ENCODE measurements around the gene TAF10.

Gene TAF10

GRCh38 chr11:6623391-6624363 is 11.7 kb upstream of the TAF10 start:
- FAIRE-seq, result no peak

- no peak for FAIRE-seq
Measured at GRCh38 chr11:6622261-6623171, 10.5 kb upstream of the TAF10 start.

GRCh38 chr11:6621711-6622211 is 9.7 kb upstream of the TAF10 start:
- no peak for FAIRE-seq

- no peak for FAIRE-seq
Measured at GRCh38 chr11:6620636-6621035, 8.6 kb upstream of the TAF10 start.

GRCh38 chr11:6619004-6619745 is 7.2 kb upstream of the TAF10 start, which contains the start of gene TPP1:
Gene TPP1 (minus strand): TSS chr11:6619422. CDS start chr11:6619400, 22 bp downstream.
- peak; percentile 94 for FAIRE-seq

GRCh38 chr11:6618117-6619003 is 6.3 kb upstream of the TAF10 start:
- peak; percentile 92 for FAIRE-seq

GRCh38 chr11:6617315-6617781 is 5.3 kb upstream of the TAF10 start:
- no peak for FAIRE-seq

- FAIRE-seq, result no peak
Measured at GRCh38 chr11:6616596-6617250, 4.7 kb upstream of the TAF10 start.

- no peak for FAIRE-seq
Measured at GRCh38 chr11:6615882-6616585, 4.0 kb upstream of the TAF10 start.

GRCh38 chr11:6615046-6615445 is 3.0 kb upstream of the TAF10 start:
- FAIRE-seq, result no peak

- FAIRE-seq, result no peak
Measured at GRCh38 chr11:6614446-6614845, 2.4 kb upstream of the TAF10 start.

- no peak for FAIRE-seq
Measured at GRCh38 chr11:6613496-6613895, 1.5 kb upstream of the TAF10 start.

- no peak for FAIRE-seq
Measured at GRCh38 chr11:6611963-6612212, 128 bp downstream of the TAF10 start.

- no peak for FAIRE-seq
Measured at GRCh38 chr11:6611092-6611962, 689 bp downstream of the TAF10 start.

- FAIRE-seq, result no peak
Measured at GRCh38 chr11:6610591-6610990, 1.4 kb downstream of the TAF10 start.

GRCh38 chr11:6609502-6610015 is 2.5 kb downstream of the TAF10 start:
- FAIRE-seq, result no peak

- no peak for FAIRE-seq
Measured at GRCh38 chr11:6608726-6609501, 3.1 kb downstream of the TAF10 start.

- FAIRE-seq, result no peak
Measured at GRCh38 chr11:6608011-6608410, 4.0 kb downstream of the TAF10 start.
